ENCODE results near the gene MICAL3. TPM values are rescaled to one million over a fixed set of nuclear protein-coding genes. Genes with fewer than 3 reads are reported as not detected.

MICAL3 gene
- total and polyA plus RNA-seq, 2 of the 8 experiments (the other 6 are each of a cell fraction or from before 2014, with no cell fraction given), result 8.3 to 41.8 TPM

GRCh38 chr22:17831501-17832251 lies 192.7 kb downstream of the MICAL3 start:
- H3K36me3 ChIP-seq (ENCODE audit: control insufficient read depth in 2 of 4, insufficient read depth in 4 of 4, low read length in 3 of 4), result no peaks in the 10 kb centered on the region
- no peak overlapping the region for H3K4me2 ChIP-seq (ENCODE audit: insufficient read depth in 1 of 2, low read depth in 2 of 2, low read length in 2 of 2)
- no peak overlapping the region for H4K91ac ChIP-seq (replicated peaks; ENCODE audit: insufficient read length, low read length)
- no peak overlapping the region for H2BK5ac ChIP-seq (ENCODE audit: low read depth, low read length)
- H2BK20ac ChIP-seq (ENCODE audit: low read length), result no peak overlapping the region
- no peak overlapping the region for H4K5ac ChIP-seq (ENCODE audit: insufficient read length, low read depth, low read length)
- H2BK15ac ChIP-seq (ENCODE audit: low read length), result no peak overlapping the region
- H4K20me1 ChIP-seq (replicated peaks in 1 of 2; ENCODE audit: control insufficient read depth in 1 of 2, insufficient read depth in 2 of 2, low read length in 2 of 2), result peaks cover 1 to 6% of the 10 kb centered on the region in 2 experiments
- no peak overlapping the region for H3K4me3 ChIP-seq (ENCODE audit: extremely low read depth in 1 of 4, insufficient read depth in 2 of 4, low read depth in 3 of 4, low read length in 4 of 4)
- 79% methylated on average over 15 of the region's 17 CpGs; no CpG with 5 or more reads in 1 of the 2 experiments for WGBS, 2 experiments (ENCODE audit: extremely low coverage in 1 of 2, insufficient coverage in 1 of 2, insufficient read length in 1 of 2, insufficient replicate concordance in 2 of 2, low coverage in 1 of 2, low lambda C conversion rate in 2 of 2, missing lambda C conversion rate in 1 of 2)
- H3K27ac ChIP-seq (ENCODE audit: low read depth, low read length), result no peak overlapping the region
- H3K9me3 ChIP-seq (ENCODE audit: insufficient read depth in 2 of 2, low read depth in 1 of 2, low read length in 1 of 2), result no peaks in the 10 kb centered on the region
- no peak overlapping the region for H3K14ac ChIP-seq (ENCODE audit: insufficient read length)
- DNase-seq (ENCODE audit: low read depth in 1 of 2, low spot score in 2 of 2) (no peak), FAIRE-seq (no peak)
- H3K79me1 ChIP-seq (ENCODE audit: low read depth, low read length), result no peaks in the 10 kb centered on the region
- TF ChIP-seq, protein P1, sequence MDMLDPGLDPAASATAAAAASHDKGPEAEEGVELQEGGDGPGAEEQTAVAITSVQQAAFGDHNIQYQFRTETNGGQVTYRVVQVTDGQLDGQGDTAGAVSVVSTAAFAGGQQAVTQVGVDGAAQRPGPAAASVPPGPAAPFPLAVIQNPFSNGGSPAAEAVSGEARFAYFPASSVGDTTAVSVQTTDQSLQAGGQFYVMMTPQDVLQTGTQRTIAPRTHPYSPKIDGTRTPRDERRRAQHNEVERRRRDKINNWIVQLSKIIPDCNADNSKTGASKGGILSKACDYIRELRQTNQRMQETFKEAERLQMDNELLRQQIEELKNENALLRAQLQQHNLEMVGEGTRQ (IDR thresholded peaks at IDR 0.05; ENCODE audit: low read length), result no peak
- TF ChIP-seq RNF2 (IDR thresholded peaks at IDR 0.05; ENCODE audit: borderline replicate concordance, low read depth, low read length, missing control alignments, poor library complexity, severe bottlenecking) (no peak), TEAD4 (IDR thresholded peaks at IDR 0.05; ENCODE audit: low read depth, low read length) (no peak), TCF12 (IDR thresholded peaks at IDR 0.05; ENCODE audit: low read depth, low read length) (no peak), SP4 (IDR thresholded peaks at IDR 0.05; ENCODE audit: low read length) (no peak), POLR2A (IDR thresholded peaks at IDR 0.05; ENCODE audit: control extremely low read depth in 1 of 2, low read depth in 2 of 2, low read length in 2 of 2) (no peak)
- H3K27me3 ChIP-seq (replicated peaks in 1 of 4; ENCODE audit: control insufficient read depth in 3 of 4, extremely low read depth in 1 of 4, insufficient read depth in 3 of 4, low read length in 3 of 4), result no peaks in the 10 kb centered on the region
- no peak overlapping the region for H3K4ac ChIP-seq (replicated peaks; ENCODE audit: insufficient read length, low read depth, low read length)
- H3K4me1 ChIP-seq (replicated peaks in 1 of 4; ENCODE audit: control insufficient read depth in 3 of 4, insufficient read depth in 4 of 4, low read length in 3 of 4), result no peaks in the 10 kb centered on the region
- H3K23me2 ChIP-seq (ENCODE audit: low read depth, low read length), result no peaks in the 10 kb centered on the region
- no peaks in the 10 kb centered on the region for H3K79me2 ChIP-seq (ENCODE audit: control insufficient read depth in 1 of 2, insufficient read depth in 2 of 2, low read length in 2 of 2)
- H2AK5ac ChIP-seq (ENCODE audit: low read depth, low read length), result no peak overlapping the region
- ChIA-PET CTCF (ENCODE audit: partially characterized antibody) (interaction anchor here (0.6 to 10.5 kb wide), 16 partner anchors 7 to 243 kb away, joined by 3 to 163 read pairs (median 12); partner anchors contain the start of gene PEX26), POLR2A (ENCODE audit: partially characterized antibody) (no interaction called here)
- no peak overlapping the region for H2AFZ ChIP-seq (ENCODE audit: low read length)
- H2BK120ac ChIP-seq (replicated peaks; ENCODE audit: low read depth, low read length), result no peak overlapping the region
- H2BK12ac ChIP-seq (ENCODE audit: low read depth, low read length), result no peak overlapping the region
- H3K9ac ChIP-seq (replicated peaks in 1 of 4; ENCODE audit: extremely low read depth in 1 of 4, low read depth in 3 of 4, low read length in 3 of 4), result no peak overlapping the region
- no peak overlapping the region for H3K18ac ChIP-seq (ENCODE audit: extremely low read depth, low read length)
- H3K56ac ChIP-seq (replicated peaks; ENCODE audit: insufficient read length, low read depth, low read length), result no peak overlapping the region
- H4K8ac ChIP-seq (ENCODE audit: extremely low read depth, insufficient read depth, low read length), result no peak overlapping the region
- H3K23ac ChIP-seq (ENCODE audit: insufficient read length), result no peak overlapping the region
